HepG2 (cell line): ENCODE results near the gene JMJD4.

ENCODE experiments used
- CCAR2 ChIP-seq: fragments of 200-400 bp; formaldehyde crosslinking; optimal IDR thresholded peaks from 2 replicates; pipeline ENCODE3; 2018; ENCODE audit warnings: low read depth, mild to moderate bottlenecking, low read length, moderate library complexity
- POLR2AphosphoS5 ChIP-seq: IDR thresholded peaks from 2 replicates; pipeline ENCODE4 v1.6.1; 2012; ENCODE audit warnings: low read depth, low read length
- ZNF160 ChIP-seq: sonication (generic); formaldehyde crosslinking; IDR thresholded peaks from 2 replicates; pipeline ENCODE4 v1.8.0; 2022; ENCODE audit warnings: mild to moderate bottlenecking, inconsistent platforms, missing genetic modification reagents
- ZNF280D ChIP-seq: sonication (generic); formaldehyde crosslinking; IDR thresholded peaks from 2 replicates; pipeline ENCODE4 v1.5.1; 2020; ENCODE audit warnings: mild to moderate bottlenecking, missing genetic modification reagents

GRCh38 chr1:227731696-227732585 lies 3.2 kb downstream of the JMJD4 start:
- TF ChIP-seq POLR2AphosphoS5 (no peak), ZNF280D (CRISPR knock-in tag) (no peak), ZNF160 (no peak), CCAR2 (no peak)
